GM21526 (cell line): ENCODE results near the gene RELN.

Experiments
- ATAC-seq: cut with Tn5 transposase; IDR thresholded peaks from one replicate; pipeline ENCODE4 v1.9.1; 2021; ENCODE audit warnings: moderate library complexity; ENCODE audit not compliant: unreplicated experiment, low FRiP score

Gene RELN

DNA sequence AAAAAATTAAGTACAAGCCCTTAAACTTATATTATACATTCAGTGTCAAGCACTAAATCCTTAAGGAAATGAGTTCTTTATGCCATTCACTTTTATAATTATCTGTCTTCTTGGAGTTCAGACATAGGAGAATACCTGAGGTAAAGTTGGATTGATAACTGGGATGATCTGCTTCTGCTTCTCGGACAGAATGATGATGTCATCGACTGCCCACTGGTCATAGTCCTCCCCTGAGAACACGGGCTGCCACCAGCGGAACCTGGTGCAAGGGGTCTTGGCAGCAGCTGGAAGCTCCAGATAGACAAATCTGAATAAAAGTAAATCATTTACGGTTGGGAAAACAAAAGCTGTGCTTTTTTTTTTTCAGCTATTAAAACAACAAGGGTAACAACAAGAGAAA lies 395.3 kb downstream of the RELN start:
- ATAC-seq = no peak

GRCh38 chr7:103593691-103594090 lies 395.8 kb downstream of the RELN start:
- ATAC-seq = no peak

DNA sequence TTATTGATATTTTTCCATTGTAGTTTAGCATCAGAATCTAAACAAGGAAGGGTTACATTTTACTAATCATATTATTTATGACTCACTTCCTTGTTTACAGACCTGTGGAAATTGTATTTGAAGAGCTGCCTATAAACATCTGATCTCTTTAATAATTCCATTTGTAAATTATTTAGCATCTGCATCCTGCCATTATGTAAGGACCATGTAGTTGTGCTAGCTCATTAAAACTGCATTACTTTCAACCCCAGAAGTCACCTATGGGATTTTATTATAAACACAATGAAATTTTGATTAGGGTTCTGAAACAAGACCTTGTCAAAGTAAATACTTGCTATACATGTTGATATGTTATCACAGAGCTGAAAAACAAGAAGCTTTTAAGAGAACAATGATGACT lies 396.6 kb downstream of the RELN start:
- no peak for ATAC-seq

DNA sequence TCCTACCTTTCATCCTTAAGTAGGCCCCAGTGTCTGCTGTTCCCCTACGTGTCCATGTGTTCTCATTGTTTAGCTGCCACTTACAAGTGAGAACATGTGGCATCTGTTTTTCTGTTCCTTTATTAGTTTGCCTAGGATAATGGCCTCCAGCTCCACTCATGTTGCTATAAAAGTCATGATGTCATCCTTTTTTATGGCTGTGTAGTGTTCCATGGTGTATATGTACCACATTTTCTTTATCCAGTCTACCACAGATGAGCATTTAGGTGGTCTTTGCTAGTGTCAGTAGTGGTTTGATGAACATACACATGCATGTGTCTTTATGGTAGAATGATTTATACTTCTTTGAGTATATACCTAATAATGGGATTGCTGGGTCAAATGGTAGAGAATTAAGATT lies 397.3 kb downstream of the RELN start:
- ATAC-seq = no peak

DNA sequence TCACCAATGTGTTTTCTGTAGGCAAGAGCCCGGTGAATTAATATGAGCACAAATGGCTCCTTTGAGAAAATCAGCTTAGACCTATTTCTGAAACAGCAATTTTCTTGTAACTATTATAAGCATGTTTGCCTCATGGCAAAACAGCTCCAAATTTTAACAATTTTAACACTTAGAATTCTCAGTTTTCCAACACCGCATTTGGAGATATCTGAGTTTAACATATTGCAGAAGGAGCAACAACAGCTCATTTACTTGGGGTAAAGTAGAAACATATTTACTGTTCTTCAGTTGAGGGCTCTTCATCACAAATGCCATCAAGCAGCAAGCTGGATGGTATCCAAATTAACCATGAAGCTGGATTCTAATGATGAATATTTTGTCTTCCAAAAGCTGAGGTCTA lies 409.4 kb downstream of the RELN start:
- ATAC-seq = no peak

- no peak for ATAC-seq
Measured at GRCh38 chr7:103577059-103577458, 412.4 kb downstream of the RELN start.

DNA sequence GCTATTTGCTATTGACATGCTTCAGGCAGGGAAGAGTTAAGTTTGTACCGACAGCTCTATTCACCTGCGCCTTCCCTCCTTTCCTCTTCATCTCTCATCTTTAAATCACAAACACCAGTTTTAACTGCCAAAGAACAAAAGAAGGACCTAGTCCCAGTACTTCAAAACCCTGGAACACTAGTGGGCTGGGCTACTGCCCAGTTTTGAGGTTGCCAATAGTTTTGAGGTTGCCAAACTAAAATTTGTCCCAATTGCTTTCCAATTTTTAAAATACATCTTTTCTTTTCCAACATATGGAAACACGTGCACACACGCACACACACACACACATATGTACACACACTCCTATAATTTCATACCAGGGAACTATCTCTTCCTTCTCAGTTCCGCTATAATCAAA lies 412.8 kb downstream of the RELN start:
- no peak for ATAC-seq

DNA sequence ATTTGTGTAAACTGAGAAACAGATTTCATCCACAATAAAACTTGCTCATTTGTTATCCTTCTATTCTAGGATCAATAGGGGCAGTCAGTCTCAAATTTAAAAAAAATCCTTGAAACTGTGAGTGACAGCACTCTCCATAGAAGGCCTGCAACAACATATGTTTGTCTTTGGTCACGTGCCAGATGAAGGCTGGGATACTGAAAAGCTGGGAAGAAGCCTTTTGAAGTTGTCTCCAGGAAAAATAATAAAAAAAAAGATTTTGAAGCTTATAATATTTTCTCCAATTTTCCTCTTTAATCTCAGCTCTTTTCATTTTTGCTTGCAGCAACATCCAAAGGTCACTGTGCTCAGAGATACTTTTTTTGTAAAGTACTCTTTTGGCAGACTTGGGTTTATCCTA lies 414.9 kb downstream of the RELN start:
- no peak for ATAC-seq

GRCh38 chr7:103573479-103574058 lies 415.9 kb downstream of the RELN start:
- ATAC-seq = no peak

- no peak for ATAC-seq
Measured at GRCh38 chr7:103571586-103571985, 417.9 kb downstream of the RELN start.

- no peak for ATAC-seq
Measured at GRCh38 chr7:103569621-103570305, 419.7 kb downstream of the RELN start.

DNA sequence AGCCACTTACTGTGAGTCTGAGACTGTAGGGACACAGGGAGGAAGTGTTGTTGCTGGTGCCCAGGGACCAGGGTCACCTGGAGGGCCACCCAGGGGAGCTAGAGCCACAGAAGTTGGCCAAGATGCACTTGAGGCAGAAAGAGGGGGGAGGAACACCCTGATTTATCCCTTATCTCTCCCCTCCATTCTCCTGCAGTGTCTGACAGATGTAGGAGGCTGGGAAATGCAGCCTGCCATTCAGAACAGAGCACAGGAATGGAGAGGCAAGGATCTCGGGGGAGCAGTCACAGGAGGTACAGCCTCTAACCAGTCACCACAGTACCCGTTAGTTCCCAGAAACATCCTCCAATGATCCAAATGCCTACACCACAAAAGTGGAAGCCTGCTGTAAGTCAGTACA lies 425.0 kb downstream of the RELN start:
- ATAC-seq = no peak

DNA sequence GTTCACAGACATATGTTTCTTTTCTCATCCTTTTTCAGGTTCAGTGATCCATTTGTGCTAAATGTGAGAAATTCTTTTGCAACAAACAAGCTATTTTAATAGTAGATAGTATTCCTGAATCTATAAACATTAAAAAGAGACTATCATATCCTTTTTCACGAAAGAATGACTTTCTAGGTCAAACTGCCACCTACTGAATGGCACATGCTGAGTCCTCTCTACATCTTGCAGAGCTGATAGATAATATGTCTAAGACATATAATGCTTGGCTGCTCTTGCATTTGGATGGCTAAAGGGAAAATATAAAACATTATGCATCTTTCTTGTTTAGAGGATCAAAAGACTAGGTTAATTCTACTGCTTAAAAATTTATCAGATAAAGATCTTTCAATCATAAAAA lies 429.3 kb downstream of the RELN start:
- ATAC-seq = no peak

GRCh38 chr7:103551016-103551415 lies 438.4 kb downstream of the RELN start:
- no peak for ATAC-seq

- ATAC-seq = no peak
Measured at GRCh38 chr7:103549786-103550185, 439.7 kb downstream of the RELN start.

DNA sequence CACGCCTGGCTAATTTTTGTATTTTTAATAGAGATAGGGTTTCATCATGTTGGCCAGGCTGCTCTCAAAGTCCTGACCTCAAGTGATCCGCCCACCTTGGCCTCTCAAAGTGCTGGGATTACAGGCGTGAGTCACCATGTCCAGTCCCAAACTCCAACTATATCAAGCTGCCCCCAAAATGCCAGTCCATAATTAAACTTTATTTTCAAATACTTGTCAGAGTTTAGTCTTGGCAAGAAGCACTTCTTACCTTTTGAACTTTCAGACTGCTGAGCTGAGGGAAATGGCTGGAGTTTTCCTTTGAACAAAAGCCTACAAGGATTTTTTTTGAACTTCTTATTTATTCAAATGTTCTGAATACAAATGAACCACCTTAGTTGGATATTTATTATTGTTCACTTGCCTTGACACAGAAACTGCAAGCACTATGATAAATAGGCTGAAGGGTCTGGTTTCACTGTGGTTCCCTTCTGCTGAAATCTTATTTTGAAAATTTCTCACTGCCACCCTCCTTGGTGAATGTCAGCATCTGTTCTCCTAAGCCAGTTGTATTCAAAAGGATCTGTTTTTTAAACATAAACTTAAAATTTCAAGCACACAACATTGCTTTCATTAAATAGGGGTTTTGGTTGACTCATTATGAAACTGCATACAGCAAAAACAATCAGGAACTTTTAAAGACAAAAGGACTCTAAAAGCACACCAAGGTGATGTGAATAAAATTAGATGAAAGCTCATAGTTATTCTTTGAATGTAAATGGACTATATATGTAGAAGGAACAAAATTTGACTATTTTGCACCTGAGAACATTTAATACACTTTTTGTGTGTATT lies 441.8 kb downstream of the RELN start:
- ATAC-seq = no peak

- ATAC-seq = no peak
Measured at GRCh38 chr7:103542470-103542869, 447.0 kb downstream of the RELN start.

DNA sequence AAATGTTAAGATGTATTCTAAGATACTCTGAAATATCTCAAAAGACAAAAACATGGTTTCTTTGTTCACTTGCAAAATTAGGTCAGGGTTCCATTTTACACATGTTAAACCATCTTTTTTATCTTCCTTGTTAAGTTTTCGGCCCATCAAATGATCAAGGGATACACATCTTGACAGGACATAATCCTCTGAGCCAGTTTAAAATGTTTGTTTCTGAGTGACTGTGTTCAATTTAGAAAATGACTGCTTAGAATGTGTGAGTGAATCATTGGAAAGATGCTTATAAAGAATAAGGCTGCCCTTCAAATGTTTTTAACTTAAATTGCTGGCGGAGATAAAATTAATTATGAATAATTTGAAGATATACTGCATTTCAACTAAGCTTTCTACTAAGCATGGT lies 447.5 kb downstream of the RELN start:
- no peak for ATAC-seq

- ATAC-seq = no peak
Measured at GRCh38 chr7:103541026-103541425, 448.4 kb downstream of the RELN start.

GRCh38 chr7:103540338-103540737 lies 449.1 kb downstream of the RELN start:
- no peak for ATAC-seq

DNA sequence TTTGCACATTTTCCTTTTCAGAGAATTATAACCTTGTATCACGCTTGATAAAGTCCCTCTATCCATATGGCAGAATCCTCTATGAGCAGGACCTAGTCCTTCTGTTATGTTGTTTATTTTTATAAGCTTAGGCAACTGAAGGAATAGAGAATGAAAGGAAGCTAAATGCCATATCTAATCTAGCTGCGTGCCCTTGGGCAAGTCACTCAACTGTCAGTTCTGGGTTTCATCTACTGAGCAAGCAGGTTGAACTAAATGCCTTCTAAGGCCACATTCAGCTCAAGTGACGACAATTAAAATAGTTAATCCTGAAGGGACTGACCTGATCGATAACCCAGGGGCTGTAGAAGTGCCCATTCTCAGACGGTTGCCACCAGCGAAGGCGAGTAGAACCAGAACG lies 449.6 kb downstream of the RELN start:
- no peak for ATAC-seq
